Neuronal stem cell (in vitro differentiated cells): ENCODE results near the gene CYB561D1.

Source experiments
- DNase-seq: peaks from one replicate; pipeline ENCODE4 v3.0.0-alpha.2; 2013; ENCODE audit warnings: low spot score
- H2AFZ ChIP-seq: one replicate; pipeline ENCODE4 v1.6.1; 2013; ENCODE audit warnings: mild to moderate bottlenecking, low read length, inconsistent platforms
- H2AK5ac ChIP-seq: 2 replicates; pipeline ENCODE4 v1.6.1; 2013; ENCODE audit warnings: low read depth, mild to moderate bottlenecking, inconsistent platforms, low read length, moderate library complexity, mixed read lengths
- H2BK120ac ChIP-seq: 2 replicates; pipeline ENCODE4 v1.6.1; 2013; ENCODE audit warnings: low read depth, mild to moderate bottlenecking, inconsistent platforms, low read length, moderate library complexity, mixed read lengths
- H2BK12ac ChIP-seq: one replicate; pipeline ENCODE4 v1.6.1; 2013; ENCODE audit warnings: low read length, inconsistent platforms
- H2BK15ac ChIP-seq: 2 replicates; pipeline ENCODE4 v1.6.1; 2013; ENCODE audit warnings: mild to moderate bottlenecking, low read length, inconsistent platforms, mixed read lengths
- H2BK5ac ChIP-seq: one replicate; pipeline ENCODE4 v1.6.1; 2013; ENCODE audit warnings: inconsistent platforms, mild to moderate bottlenecking, low read length, moderate library complexity
- H3K14ac ChIP-seq: one replicate; pipeline ENCODE4 v1.6.1; 2013; ENCODE audit warnings: low read length, inconsistent platforms
- H3K18ac ChIP-seq: 2 replicates; pipeline ENCODE4 v1.6.1; 2013; ENCODE audit warnings: low read length, inconsistent platforms
- H3K23ac ChIP-seq: 2 replicates; pipeline ENCODE4 v1.6.1; 2013; ENCODE audit warnings: low read depth, mild to moderate bottlenecking, mixed read lengths, low read length, inconsistent platforms; ENCODE audit not compliant: poor library complexity
- H3K27ac ChIP-seq: replicated peaks from 3 replicates; pipeline ENCODE4 v1.5.1; 2013; ENCODE audit warnings: low read length, inconsistent platforms
- H3K27me3 ChIP-seq, 3 experiments: 2 replicates each; pipeline ENCODE4 v1.6.1; 2013; ENCODE audit warnings: low read length in 3 of 3, mild to moderate bottlenecking in 2 of 3, inconsistent platforms in 1 of 3, low read depth in 1 of 3, mixed read lengths in 1 of 3, moderate library complexity in 1 of 3; ENCODE audit not compliant: control insufficient read depth in 3 of 3, insufficient read depth in 3 of 3
- H3K36me3 ChIP-seq, 2 donors: replicated peaks in 1 of 2; 2 replicates each; pipeline ENCODE4 v1.6.1; 2013; ENCODE audit warnings: low read length in 2 of 2; ENCODE audit not compliant: control insufficient read depth in 2 of 2, insufficient read depth in 2 of 2
- H3K4ac ChIP-seq: 2 replicates; pipeline ENCODE4 v1.6.1; 2013; ENCODE audit warnings: inconsistent platforms, mild to moderate bottlenecking, low read length, moderate library complexity
- H3K4me1 ChIP-seq, 2 donors: 1 replicate in 1 of 2; 2 replicates in 1 of 2; pipeline ENCODE4 v1.6.1; 2013; ENCODE audit warnings: low read length in 2 of 2, low read depth in 1 of 2; ENCODE audit not compliant: control insufficient read depth in 2 of 2, insufficient read depth in 1 of 2
- H3K4me2 ChIP-seq: one replicate; pipeline ENCODE4 v1.6.1; 2013; ENCODE audit warnings: mild to moderate bottlenecking, low read length, inconsistent platforms; ENCODE audit not compliant: insufficient read depth, poor library complexity, severe bottlenecking
- H3K4me3 ChIP-seq, 2 donors: 2 replicates each; pipeline ENCODE4 v1.5.1; 2013; ENCODE audit warnings: low read length in 2 of 2, mild to moderate bottlenecking in 2 of 2, inconsistent platforms in 1 of 2, moderate library complexity in 1 of 2
- H3K79me1 ChIP-seq: one replicate; pipeline ENCODE4 v1.6.1; 2013; ENCODE audit warnings: low read depth, mild to moderate bottlenecking, inconsistent platforms, low read length, moderate library complexity
- H3K9ac ChIP-seq: one replicate; pipeline ENCODE4 v1.6.1; 2013; ENCODE audit warnings: mild to moderate bottlenecking, low read depth, low read length, inconsistent platforms; ENCODE audit not compliant: poor library complexity
- H3K9me3 ChIP-seq, 2 donors: replicated peaks in 1 of 2; 2 replicates each; pipeline versions ENCODE3 to v1.6.1; 2013; ENCODE audit warnings: low read length in 2 of 2, mild to moderate bottlenecking in 2 of 2, inconsistent platforms in 1 of 2, low read depth in 1 of 2, mixed read lengths in 1 of 2, moderate library complexity in 1 of 2; ENCODE audit not compliant: control insufficient read depth in 2 of 2, insufficient read depth in 1 of 2
- H4K8ac ChIP-seq: one replicate; pipeline ENCODE4 v1.6.1; 2013; ENCODE audit warnings: low read depth, mild to moderate bottlenecking, inconsistent platforms, low read length, moderate library complexity
- H4K91ac ChIP-seq: one replicate; pipeline ENCODE4 v1.6.1; 2013; ENCODE audit warnings: low read length, low read depth, mild to moderate bottlenecking, inconsistent platforms; ENCODE audit not compliant: poor library complexity
- WGBS, 2 donors: extraction: QIAGEN DNeasy Blood & Tissue Kit; methylation state at CpG; one replicate each; pipeline ENCODE4 v1.1.7; 2013; ENCODE audit warnings: missing lambda C conversion rate in 2 of 2, mixed read lengths in 1 of 2; ENCODE audit not compliant: insufficient read length in 2 of 2, insufficient replicate concordance in 1 of 2; ENCODE audit errors: extremely low coverage in 2 of 2; 5-methylcytosine and 5-hydroxymethylcytosine counted together

The CYB561D1 gene

DNA sequence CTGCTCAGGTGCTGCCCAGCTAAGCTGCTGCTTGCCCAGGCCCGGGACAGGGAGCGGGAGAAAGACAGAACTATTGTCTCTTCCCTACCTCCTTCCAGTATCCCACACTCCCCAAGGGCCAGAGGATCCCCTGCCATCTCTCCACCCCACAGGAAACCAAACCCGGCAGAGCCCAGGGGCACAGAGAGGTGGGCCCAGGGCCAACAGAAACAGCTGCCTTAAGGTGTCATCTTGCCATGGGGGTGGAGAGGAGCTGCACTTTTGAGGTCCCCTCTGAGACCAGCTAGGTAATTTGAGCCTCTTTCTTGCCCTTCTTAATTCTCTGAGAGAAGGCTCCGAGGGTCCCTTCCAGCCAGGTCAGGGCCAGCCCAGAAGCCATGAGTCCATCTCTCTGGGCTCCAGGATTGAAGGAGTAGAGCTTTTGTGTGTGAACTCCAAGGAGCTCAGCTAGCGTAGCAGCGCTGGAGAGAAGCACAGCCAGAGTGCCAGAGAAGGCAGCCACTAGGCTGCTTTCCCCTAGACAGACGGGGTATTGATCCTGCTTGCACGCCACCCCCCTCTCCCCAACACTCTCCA is 36.1 kb downstream of the CYB561D1 start:
- H3K9ac ChIP-seq = peak overlapping the region; percentile 4
- no peak overlapping the region for H4K91ac ChIP-seq
- no peaks in the 10 kb centered on the region for H3K36me3 ChIP-seq
- peak overlapping the region; percentile 80 for H3K18ac ChIP-seq
- no peak overlapping the region for H3K4me3 ChIP-seq
- H2BK15ac ChIP-seq = peak overlapping the region; percentile 62
- H2AFZ ChIP-seq = peak overlapping the region; percentile 24
- H3K14ac ChIP-seq = no peak overlapping the region
- no peaks in the 10 kb centered on the region for H3K9me3 ChIP-seq
- H2AK5ac ChIP-seq = no peak overlapping the region
- DNase-seq = no peak
- H2BK5ac ChIP-seq = no peak overlapping the region
- no peak overlapping the region for H3K4me2 ChIP-seq
- H3K23ac ChIP-seq = no peak overlapping the region
- peaks cover 0 to 58% (median 0%) of the 10 kb centered on the region in 3 experiments for H3K27me3 ChIP-seq
- peaks cover 6 to 12% of the 10 kb centered on the region in 2 donors for H3K4me1 ChIP-seq
- H3K4ac ChIP-seq = no peak overlapping the region
- no CpG with 5 or more reads among the region's 8 CpGs for WGBS, 2 donors
- no peak overlapping the region for H3K27ac ChIP-seq
- no peaks in the 10 kb centered on the region for H3K79me1 ChIP-seq
- no peak overlapping the region for H2BK120ac ChIP-seq
- H4K8ac ChIP-seq = no peak overlapping the region
- H2BK12ac ChIP-seq = no peak overlapping the region

DNA sequence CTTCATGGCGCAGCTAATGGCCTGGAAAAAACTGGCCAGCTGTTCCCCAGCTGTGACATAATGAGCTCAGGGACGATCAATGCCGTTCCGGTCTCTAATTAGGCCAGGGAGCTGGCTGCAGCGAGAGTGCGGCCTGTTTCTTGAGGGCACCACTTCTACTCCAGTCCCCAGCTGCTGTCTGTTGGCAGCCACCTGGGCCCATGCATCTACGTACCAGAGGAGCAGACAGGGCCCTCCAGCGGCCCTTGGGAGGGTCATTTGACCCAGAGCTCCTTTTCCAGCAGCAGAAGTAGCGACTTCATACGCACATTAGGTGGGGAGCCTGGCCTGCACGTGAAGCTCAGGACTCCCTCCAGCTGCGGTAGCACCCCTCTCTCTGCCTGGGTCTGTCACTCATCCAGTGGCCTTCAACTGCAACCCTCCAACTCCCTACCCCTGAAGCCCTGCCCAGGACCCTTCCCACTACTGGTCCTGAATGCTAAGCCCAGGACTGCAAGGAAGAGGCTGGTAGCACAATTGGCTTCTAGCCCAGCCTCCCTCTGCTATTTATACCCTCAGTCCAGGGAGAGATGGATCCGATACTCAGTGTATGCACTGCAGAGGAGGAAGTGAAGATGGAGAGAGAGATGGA is 36.7 kb downstream of the CYB561D1 start:
- Histone ChIP-seq H2AFZ (peak overlapping the region; percentile 24), H3K27ac (no peak overlapping the region)

DNA sequence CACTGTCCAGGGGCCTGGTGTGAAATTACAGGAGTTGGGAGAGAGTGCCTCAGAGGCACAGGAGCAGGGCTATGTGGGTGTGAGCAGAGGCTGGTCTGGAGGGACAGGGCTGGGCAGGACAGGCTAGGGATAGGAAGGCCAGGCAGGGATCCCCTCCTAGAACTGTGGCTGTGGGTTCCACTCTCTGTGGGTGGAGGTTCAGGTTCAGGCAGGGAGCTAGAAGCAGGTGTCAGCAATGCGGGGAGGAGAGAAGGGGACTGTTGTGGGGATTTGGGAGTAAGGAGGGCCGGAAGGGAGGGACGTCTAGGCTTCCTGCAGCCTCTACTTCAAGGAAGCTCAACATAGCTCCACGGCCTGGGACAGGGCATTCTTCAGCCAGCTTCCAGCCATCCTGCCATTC is 37.5 kb downstream of the CYB561D1 start:
- H2BK12ac ChIP-seq = no peak overlapping the region
- peaks cover 0 to 55% (median 0%) of the 10 kb centered on the region in 3 experiments for H3K27me3 ChIP-seq
- no peak overlapping the region for H3K23ac ChIP-seq
- H2BK5ac ChIP-seq = no peak overlapping the region
- H4K8ac ChIP-seq = no peak overlapping the region
- no peak overlapping the region for H3K14ac ChIP-seq
- H3K79me1 ChIP-seq = no peaks in the 10 kb centered on the region
- H2AFZ ChIP-seq = peak overlapping the region; percentile 95
- H3K9me3 ChIP-seq = no peaks in the 10 kb centered on the region
- no peak for DNase-seq
- H2BK15ac ChIP-seq = no peak overlapping the region
- no peak overlapping the region for H3K4me3 ChIP-seq
- no peak overlapping the region for H3K4me2 ChIP-seq
- no peak overlapping the region for H3K4ac ChIP-seq
- no peaks in the 10 kb centered on the region for H3K36me3 ChIP-seq
- peak overlapping the region; percentile 10 for H2AK5ac ChIP-seq
- H2BK120ac ChIP-seq = peak overlapping the region; percentile 4
- no peak overlapping the region for H3K9ac ChIP-seq
- no CpG with 5 or more reads among the region's 4 CpGs for WGBS, 2 donors
- H3K18ac ChIP-seq = no peak overlapping the region
- H3K4me1 ChIP-seq = peaks cover 11 to 12% of the 10 kb centered on the region in 2 donors
- no peak overlapping the region for H3K27ac ChIP-seq
- no peak overlapping the region for H4K91ac ChIP-seq

More for the DNA sequence above, 36.7 kb downstream of the CYB561D1 start:
- Histone ChIP-seq H3K23ac (no peak overlapping the region), H4K91ac (no peak overlapping the region), H2AK5ac (no peak overlapping the region), H3K4me3 (no peak overlapping the region), H3K36me3 (no peaks in the 10 kb centered on the region), H3K27me3 (peaks cover 0 to 59% (median 0%) of the 10 kb centered on the region in 3 experiments), H3K14ac (no peak overlapping the region), H2BK120ac (no peak overlapping the region), H3K4me2 (no peak overlapping the region), H2BK15ac (no peak overlapping the region), H3K9me3 (no peaks in the 10 kb centered on the region), H2BK12ac (no peak overlapping the region), H3K18ac (peak overlapping the region; percentile 9), H3K4me1 (peaks cover 8 to 12% of the 10 kb centered on the region in 2 donors), H4K8ac (no peak overlapping the region), H3K9ac (no peak overlapping the region), H3K4ac (no peak overlapping the region), H2BK5ac (no peak overlapping the region), H3K79me1 (no peaks in the 10 kb centered on the region)
- no peak for DNase-seq
- WGBS, 2 donors = no CpG with 5 or more reads among the region's 13 CpGs

DNA sequence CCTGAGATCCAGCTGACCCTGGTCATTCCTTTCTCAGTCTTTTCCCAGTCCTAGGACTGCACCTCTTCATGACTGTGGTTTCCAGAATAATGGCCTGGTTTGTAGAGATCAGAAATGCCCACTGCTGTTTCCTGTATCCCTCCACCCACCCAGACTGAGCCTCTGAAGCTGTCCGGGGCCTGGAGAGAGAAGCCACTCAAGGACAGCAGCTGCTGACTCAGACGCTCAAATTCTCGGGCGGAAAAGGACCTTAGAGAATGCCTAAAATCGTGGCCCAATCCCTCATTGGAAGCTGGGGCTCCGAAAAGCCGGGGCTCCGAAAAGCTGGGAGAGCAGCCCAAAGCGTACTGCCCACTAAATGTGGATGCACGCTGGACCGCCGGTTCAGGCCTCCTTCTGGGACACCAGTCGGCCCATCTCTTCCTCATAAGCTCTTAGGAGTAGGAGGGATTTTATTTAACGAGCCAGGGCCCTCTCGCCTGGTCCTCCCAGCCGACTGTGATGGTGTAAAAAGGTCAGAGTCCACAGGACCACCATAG is 38.0 kb downstream of the CYB561D1 start:
- Histone ChIP-seq H3K14ac (no peak overlapping the region), H3K36me3 (no peaks in the 10 kb centered on the region), H4K91ac (no peak overlapping the region), H2BK120ac (peak overlapping the region; percentile 4), H3K4me1 (peaks cover 11 to 12% of the 10 kb centered on the region in 2 donors), H2AK5ac (no peak overlapping the region), H2BK12ac (no peak overlapping the region), H3K4me3 (no peak overlapping the region), H3K4me2 (no peak overlapping the region), H4K8ac (no peak overlapping the region), H3K27ac (no peak overlapping the region), H3K23ac (no peak overlapping the region), H2BK15ac (no peak overlapping the region), H2AFZ (peak overlapping the region; percentile 95), H3K79me1 (no peaks in the 10 kb centered on the region), H3K27me3 (peaks cover 0 to 52% (median 0%) of the 10 kb centered on the region in 3 experiments), H3K9ac (no peak overlapping the region), H2BK5ac (no peak overlapping the region), H3K9me3 (no peaks in the 10 kb centered on the region), H3K18ac (peak overlapping the region; percentile 23), H3K4ac (no peak overlapping the region)
- no peak for DNase-seq
- no CpG with 5 or more reads among the region's 16 CpGs for WGBS, 2 donors
